Activated CD4-positive, CD25-positive, alpha-beta regulatory T cell (primary cell): ENCODE measurements around the gene CFL2.
"Not testable (repeated sequence)": the region's sequence is repeated elsewhere in the genome, so short reads cannot be mapped to it uniquely, and the experiment has no call there.

ENCODE experiments used
- DNase-seq, 4 experiments: peaks; one replicate each; lab custom pipeline; 2025; lab: John Stamatoyannopoulos, UW

Gene CFL2

GRCh38 chr14:34711796-34712712 is 2.3 kb downstream of the CFL2 start:
- no peak for DNase-seq

GRCh38 chr14:34711169-34711568 is 3.2 kb downstream of the CFL2 start:
- no peak for DNase-seq

GRCh38 chr14:34710744-34711143 is 3.6 kb downstream of the CFL2 start:
- no peak for DNase-seq

- no peak for DNase-seq
Measured at GRCh38 chr14:34710006-34710405, 4.4 kb downstream of the CFL2 start.

GRCh38 chr14:34707722-34708121 is 6.7 kb downstream of the CFL2 start:
- no peak for DNase-seq

- DNase-seq: no peak
Measured at GRCh38 chr14:34701808-34702207, 12.6 kb downstream of the CFL2 start.

- DNase-seq: no peak
Measured at GRCh38 chr14:34700622-34701130, 13.7 kb downstream of the CFL2 start.

GRCh38 chr14:34699873-34700621 is 14.3 kb downstream of the CFL2 start:
- DNase-seq: no peak

GRCh38 chr14:34694216-34694615 is 20.2 kb downstream of the CFL2 start:
- not testable (repeated sequence) for DNase-seq

GRCh38 chr14:34693228-34693939 is 21.0 kb downstream of the CFL2 start:
- no peak for DNase-seq

GRCh38 chr14:34692898-34693227 is 21.5 kb downstream of the CFL2 start:
- DNase-seq: no peak

- no peak for DNase-seq
Measured at GRCh38 chr14:34692348-34692747, 22.0 kb downstream of the CFL2 start.

- no peak for DNase-seq
Measured at GRCh38 chr14:34691206-34691605, 23.2 kb downstream of the CFL2 start.

- no peak for DNase-seq
Measured at GRCh38 chr14:34688470-34689206, 25.8 kb downstream of the CFL2 start.

- DNase-seq: no peak
Measured at GRCh38 chr14:34685819-34686428, 28.5 kb downstream of the CFL2 start.

GRCh38 chr14:34684578-34684977 is 29.8 kb downstream of the CFL2 start:
- no peak for DNase-seq

GRCh38 chr14:34682787-34683321 is 31.5 kb downstream of the CFL2 start:
- DNase-seq: no peak

- DNase-seq: no peak
Measured at GRCh38 chr14:34680806-34681479, 33.5 kb downstream of the CFL2 start.

- DNase-seq: no peak
Measured at GRCh38 chr14:34678735-34679134, 35.7 kb downstream of the CFL2 start.

GRCh38 chr14:34678306-34678705 is 36.1 kb downstream of the CFL2 start:
- no peak for DNase-seq
